Fibroblast of villous mesenchyme (primary cell): ENCODE data around the gene SP7. TPM values are rescaled to one million over a fixed set of nuclear protein-coding genes. Genes with fewer than 3 reads are reported as not detected.

Experiments used
- DNase-seq: peaks from one replicate; pipeline ENCODE4 v3.0.0-alpha.2; 2010; ENCODE audit warnings: low read depth
- H3K4me3 ChIP-seq: 2 replicates; pipeline ENCODE4 v1.5.1; 2011; ENCODE audit warnings: low read depth, mild to moderate bottlenecking, low read length
- total RNA-seq: library from RNA; depleted of rRNA; stranded (reverse); fragments of >200 nt; gene quantifications from 2 replicates; pipeline ENCODE4 v1.2.3, GENCODE V29; 2012
- TF ChIP-seq, protein P1 (sequence below): IDR thresholded peaks from 2 replicates; pipeline ENCODE4 v1.5.1; 2012; ENCODE audit warnings: low read depth, mild to moderate bottlenecking, low read length; ENCODE audit not compliant: insufficient read depth

The SP7 gene
- not detected in 2 replicates for total RNA-seq

GRCh38 chr12:53336181-53336681 is at the start of gene SP7:
TSS of gene SP7 (minus strand) at chr12:53336354. CDS start at chr12:53335646, 708 bp downstream.
- no peak for DNase-seq
- TF ChIP-seq, protein P1, sequence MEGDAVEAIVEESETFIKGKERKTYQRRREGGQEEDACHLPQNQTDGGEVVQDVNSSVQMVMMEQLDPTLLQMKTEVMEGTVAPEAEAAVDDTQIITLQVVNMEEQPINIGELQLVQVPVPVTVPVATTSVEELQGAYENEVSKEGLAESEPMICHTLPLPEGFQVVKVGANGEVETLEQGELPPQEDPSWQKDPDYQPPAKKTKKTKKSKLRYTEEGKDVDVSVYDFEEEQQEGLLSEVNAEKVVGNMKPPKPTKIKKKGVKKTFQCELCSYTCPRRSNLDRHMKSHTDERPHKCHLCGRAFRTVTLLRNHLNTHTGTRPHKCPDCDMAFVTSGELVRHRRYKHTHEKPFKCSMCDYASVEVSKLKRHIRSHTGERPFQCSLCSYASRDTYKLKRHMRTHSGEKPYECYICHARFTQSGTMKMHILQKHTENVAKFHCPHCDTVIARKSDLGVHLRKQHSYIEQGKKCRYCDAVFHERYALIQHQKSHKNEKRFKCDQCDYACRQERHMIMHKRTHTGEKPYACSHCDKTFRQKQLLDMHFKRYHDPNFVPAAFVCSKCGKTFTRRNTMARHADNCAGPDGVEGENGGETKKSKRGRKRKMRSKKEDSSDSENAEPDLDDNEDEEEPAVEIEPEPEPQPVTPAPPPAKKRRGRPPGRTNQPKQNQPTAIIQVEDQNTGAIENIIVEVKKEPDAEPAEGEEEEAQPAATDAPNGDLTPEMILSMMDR = no peak
- no peak within 1 kb of the TSS for H3K4me3 ChIP-seq

DNA sequence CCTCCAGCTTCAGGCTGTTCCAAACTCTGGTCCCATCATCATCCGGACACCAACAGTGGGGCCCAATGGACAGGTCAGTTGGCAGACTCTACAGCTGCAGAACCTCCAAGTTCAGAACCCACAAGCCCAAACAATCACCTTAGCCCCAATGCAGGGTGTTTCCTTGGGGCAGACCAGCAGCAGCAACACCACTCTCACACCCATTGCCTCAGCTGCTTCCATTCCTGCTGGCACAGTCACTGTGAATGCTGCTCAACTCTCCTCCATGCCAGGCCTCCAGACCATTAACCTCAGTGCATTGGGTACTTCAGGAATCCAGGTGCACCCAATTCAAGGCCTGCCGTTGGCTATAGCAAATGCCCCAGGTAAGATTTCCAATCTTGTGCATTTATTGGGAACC is 47.1 kb upstream of the SP7 start:
- TF ChIP-seq, protein P1 = no peak
- peak overlapping the region; percentile 50 for H3K4me3 ChIP-seq
- DNase-seq = no peak

GRCh38 chr12:53381731-53382630 is 45.8 kb upstream of the SP7 start:
- peak overlapping the region; percentile 63 for H3K4me3 ChIP-seq
- DNase-seq = peak; percentile 69
- TF ChIP-seq, protein P1 = peak; percentile 43

GRCh38 chr12:53380794-53381730 is 44.9 kb upstream of the SP7 start:
- peak overlapping the region; percentile 63 for H3K4me3 ChIP-seq
- TF ChIP-seq, protein P1 = no peak
- peak; percentile 67 for DNase-seq

- TF ChIP-seq, protein P1 = no peak
- H3K4me3 ChIP-seq = peak within 1 kb of the TSS; percentile 68
- peak; percentile 96 for DNase-seq
Measured at GRCh38 chr12:53380104-53380793, 44.1 kb upstream of the SP7 start, which contains the start of gene SP1. TSS of gene SP1 (plus strand) at chr12:53380176. CDS start at chr12:53380292, 116 bp downstream.
